Smooth muscle cell of trachea (primary cell): Measurements from ENCODE around the gene TCTN1. TPM values are rescaled to one million over a fixed set of nuclear protein-coding genes. Genes with fewer than 3 reads are reported as not detected.

ENCODE experiments used
- total RNA-seq: library from RNA; depleted of rRNA; stranded (reverse); fragments of >200 nt; gene quantifications from 2 replicates; pipeline ENCODE4 v1.2.1, GENCODE V29; 2014

The TCTN1 gene
- 29.1 and 37.7 TPM in 2 replicates for total RNA-seq

GRCh38 chr12:110613771-110614684 is at the start of gene TCTN1:
TCTN1 (plus strand) TSS chr12:110614129; CDS start chr12:110614183, 54 bp downstream.

GRCh38 chr12:110583137-110584059 is 30.5 kb upstream of the TCTN1 start, which contains the start of gene PPTC7:
PPTC7 (minus strand) TSS chr12:110583318; CDS start chr12:110583031, 287 bp downstream.

GRCh38 chr12:110688446-110689280 is 74.7 kb downstream of the TCTN1 start, which contains the start of gene HVCN1:
HVCN1 (minus strand) TSS chr12:110689115; CDS start chr12:110683245, 5,870 bp downstream.

Other genes starting within 250 kb of the TCTN1 start
- gene ANAPC7, start 210.4 kb upstream of the TCTN1 start, total RNA-seq, result 40.0 and 56.6 TPM in 2 replicates
- gene ARPC3, start 163.8 kb upstream of the TCTN1 start, total RNA-seq, result 249 and 353 TPM in 2 replicates
- gene GPN3, start 145.9 kb upstream of the TCTN1 start, total RNA-seq, result 12.7 and 24.0 TPM in 2 replicates
- 10.3 and 12.4 TPM in 2 replicates for gene FAM216A, start 145.3 kb upstream of the TCTN1 start, total RNA-seq
- 55.1 and 110 TPM in 2 replicates for gene VPS29, start 112.0 kb upstream of the TCTN1 start, total RNA-seq
- 0.29 and 0.83 TPM in 2 replicates for gene RAD9B, start 111.8 kb upstream of the TCTN1 start, total RNA-seq
- 7.1 and 7.3 TPM in 2 replicates for gene PPTC7, start 30.8 kb upstream of the TCTN1 start, total RNA-seq
- gene HVCN1, start 75.0 kb downstream of the TCTN1 start, total RNA-seq, result 4.1 and 10.1 TPM in 2 replicates
- 91.5 and 166 TPM in 2 replicates for gene PPP1CC, start 128.8 kb downstream of the TCTN1 start, total RNA-seq
- gene CCDC63, start 232.9 kb downstream of the TCTN1 start, total RNA-seq, result not detected in 2 replicates